ENCODE results near the gene PATJ. TPM values are rescaled to one million over a fixed set of nuclear protein-coding genes. Genes with fewer than 3 reads are reported as not detected.

Gene PATJ
- total and polyA plus RNA-seq, 8 donors, result 27.6 to 58.8 (median 38.8) TPM

DNA sequence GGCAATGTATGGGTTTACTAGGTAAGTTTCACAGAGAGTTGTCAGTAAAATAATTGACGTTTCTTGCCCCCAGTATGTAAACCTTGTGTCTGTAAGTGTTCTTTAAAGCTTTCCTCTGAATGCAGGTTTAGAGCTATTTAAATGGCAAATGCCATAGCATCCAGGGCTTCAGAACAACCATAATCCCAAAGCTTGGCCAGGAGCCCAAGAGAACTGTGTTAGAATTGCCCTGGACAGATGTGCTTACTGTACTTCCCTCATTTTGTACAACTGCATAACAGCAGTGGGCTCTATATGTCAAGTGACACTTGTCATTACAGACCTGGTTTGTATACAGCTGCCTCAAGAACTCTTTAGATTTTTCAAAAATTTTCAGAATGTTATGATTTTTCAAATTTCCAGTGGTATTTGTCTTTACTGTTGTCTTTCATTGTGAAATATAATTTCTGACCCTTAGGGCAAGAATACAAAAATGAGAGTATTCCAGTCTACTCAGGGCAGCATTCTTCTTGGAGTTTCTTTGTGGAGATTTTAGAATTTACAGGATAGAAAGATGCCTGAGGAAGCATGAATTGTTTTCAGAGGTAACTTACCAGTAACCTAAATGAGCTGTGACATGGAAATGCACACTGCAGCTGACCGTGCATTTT, 315.5 kb downstream of the PATJ start:
- no peak overlapping the region for H3K4me3 ChIP-seq
- H3K4me1 ChIP-seq, result no peaks in the 10 kb centered on the region
- DNase-seq (no peak), ATAC-seq (no peak)
- H3K36me3 ChIP-seq, result no peaks in the 10 kb centered on the region
- H3K9me3 ChIP-seq, result no peaks in the 10 kb centered on the region
- no peak overlapping the region for H3K27ac ChIP-seq
- intact Hi-C loops (cut with DNase I), result no loop called here
- no peaks in the 10 kb centered on the region for H3K27me3 ChIP-seq
- TF ChIP-seq, protein P1, sequence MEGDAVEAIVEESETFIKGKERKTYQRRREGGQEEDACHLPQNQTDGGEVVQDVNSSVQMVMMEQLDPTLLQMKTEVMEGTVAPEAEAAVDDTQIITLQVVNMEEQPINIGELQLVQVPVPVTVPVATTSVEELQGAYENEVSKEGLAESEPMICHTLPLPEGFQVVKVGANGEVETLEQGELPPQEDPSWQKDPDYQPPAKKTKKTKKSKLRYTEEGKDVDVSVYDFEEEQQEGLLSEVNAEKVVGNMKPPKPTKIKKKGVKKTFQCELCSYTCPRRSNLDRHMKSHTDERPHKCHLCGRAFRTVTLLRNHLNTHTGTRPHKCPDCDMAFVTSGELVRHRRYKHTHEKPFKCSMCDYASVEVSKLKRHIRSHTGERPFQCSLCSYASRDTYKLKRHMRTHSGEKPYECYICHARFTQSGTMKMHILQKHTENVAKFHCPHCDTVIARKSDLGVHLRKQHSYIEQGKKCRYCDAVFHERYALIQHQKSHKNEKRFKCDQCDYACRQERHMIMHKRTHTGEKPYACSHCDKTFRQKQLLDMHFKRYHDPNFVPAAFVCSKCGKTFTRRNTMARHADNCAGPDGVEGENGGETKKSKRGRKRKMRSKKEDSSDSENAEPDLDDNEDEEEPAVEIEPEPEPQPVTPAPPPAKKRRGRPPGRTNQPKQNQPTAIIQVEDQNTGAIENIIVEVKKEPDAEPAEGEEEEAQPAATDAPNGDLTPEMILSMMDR (IDR thresholded peaks at IDR 0.05), result no peak

DNA sequence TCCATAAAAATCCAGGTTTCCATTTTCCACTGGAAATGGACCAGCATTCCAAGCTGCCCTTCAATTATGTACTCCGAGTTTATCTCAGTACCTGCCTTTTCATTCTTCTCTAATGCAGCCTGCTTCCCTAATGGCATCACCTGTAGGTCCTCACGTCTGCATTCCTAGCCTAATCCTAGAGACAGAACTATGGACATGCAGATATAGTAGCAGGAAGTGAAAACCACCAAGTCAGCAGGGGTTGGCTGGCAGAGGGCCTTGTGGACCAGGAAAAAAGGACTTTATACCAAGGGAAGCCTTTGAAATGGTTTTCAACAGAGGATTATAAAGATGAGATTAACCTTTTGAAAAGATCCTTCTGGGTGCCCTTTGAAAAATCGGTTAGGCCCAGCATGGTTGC, 316.7 kb downstream of the PATJ start:
- Histone ChIP-seq H3K9me3 (no peaks in the 10 kb centered on the region), H3K36me3 (no peaks in the 10 kb centered on the region), H3K27me3 (no peaks in the 10 kb centered on the region), H3K27ac (no peak overlapping the region), H3K4me3 (no peak overlapping the region), H3K4me1 (no peaks in the 10 kb centered on the region)
- ATAC-seq (no peak), DNase-seq (no peak)
- intact Hi-C loops (cut with DNase I), result no loop called here
- TF ChIP-seq, protein P1 (IDR thresholded peaks at IDR 0.05), result no peak

DNA sequence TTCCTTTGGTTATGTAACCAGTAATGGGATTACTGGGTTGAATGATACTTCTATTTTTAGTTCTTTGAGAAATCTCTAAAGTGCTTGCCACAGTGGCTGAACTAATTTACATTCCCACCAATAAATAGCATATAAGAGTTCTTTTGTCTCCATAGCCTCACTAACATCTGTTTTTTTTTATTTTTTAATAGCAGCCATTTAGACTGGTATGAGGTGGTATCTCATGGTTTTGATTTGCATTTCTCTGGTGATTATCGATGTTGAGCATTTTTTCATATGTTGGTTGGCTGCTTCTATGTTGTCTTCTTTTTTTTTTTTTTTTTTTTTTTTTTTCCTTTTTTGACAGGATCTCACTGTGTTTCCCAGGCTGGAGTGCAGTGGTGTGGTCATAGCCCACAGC, 319.8 kb downstream of the PATJ start:
- Histone ChIP-seq H3K4me3 (no peak overlapping the region), H3K36me3 (no peaks in the 10 kb centered on the region), H3K4me1 (no peaks in the 10 kb centered on the region), H3K9me3 (peaks cover 0 to 6% of the 10 kb centered on the region in 2 donors), H3K27ac (no peak overlapping the region), H3K27me3 (no peaks in the 10 kb centered on the region)
- ATAC-seq (no peak), DNase-seq (no peak)
- intact Hi-C loops (cut with DNase I), result no loop called here
- TF ChIP-seq, protein P1 (IDR thresholded peaks at IDR 0.05), result no peak

- peak; percentile 42 for ATAC-seq
- intact Hi-C loops (cut with DNase I), result no loop called here
- Histone ChIP-seq H3K27me3 (no peaks in the 10 kb centered on the region), H3K4me3 (no peak overlapping the region), H3K9me3 (peaks cover 0 to 6% of the 10 kb centered on the region in 2 donors), H3K36me3 (no peaks in the 10 kb centered on the region), H3K4me1 (no peaks in the 10 kb centered on the region), H3K27ac (no peak overlapping the region)
- TF ChIP-seq, protein P1 (IDR thresholded peaks at IDR 0.05), result no peak
- no peak for DNase-seq
These were observed 322.6 kb downstream of the PATJ start for GRCh38 chr1:62064829-62065407.

DNA sequence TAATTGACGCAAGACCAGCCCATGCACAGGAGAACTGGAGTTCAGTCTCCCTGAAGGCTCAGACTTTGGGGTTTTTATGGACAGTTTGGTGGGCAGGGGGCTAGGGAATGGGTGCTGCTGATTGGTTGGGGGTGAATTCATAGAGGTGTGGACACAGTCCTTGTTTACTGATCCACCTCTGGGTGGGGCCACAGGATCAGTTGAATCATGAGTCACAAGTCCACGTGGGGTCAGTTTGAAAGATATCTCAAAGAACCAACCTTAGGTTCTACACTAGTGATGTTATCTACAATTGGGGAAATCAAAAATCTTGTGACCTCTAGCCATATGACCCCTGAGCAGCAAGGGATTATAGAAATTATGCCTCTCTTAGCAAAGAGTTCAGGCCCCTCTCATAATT, 324.4 kb downstream of the PATJ start:
- H3K9me3 ChIP-seq, result peaks cover 0 to 6% of the 10 kb centered on the region in 2 donors
- intact Hi-C loops (cut with DNase I), result no loop called here
- no peak overlapping the region for H3K4me3 ChIP-seq
- no peaks in the 10 kb centered on the region for H3K4me1 ChIP-seq
- no peak overlapping the region for H3K27ac ChIP-seq
- H3K36me3 ChIP-seq, result no peaks in the 10 kb centered on the region
- H3K27me3 ChIP-seq, result no peaks in the 10 kb centered on the region
- ATAC-seq, result no peak
- TF ChIP-seq, protein P1 (IDR thresholded peaks at IDR 0.05), result no peak
- no peak for DNase-seq
